Brain pericyte (primary cell): ENCODE data around the gene MPPED1.

Experiments
- DNase-seq: peaks from one replicate; pipeline ENCODE4 v3.0.0-alpha.2; 2012; ENCODE audit warnings: low read depth, low spot score

MPPED1 gene

DNA sequence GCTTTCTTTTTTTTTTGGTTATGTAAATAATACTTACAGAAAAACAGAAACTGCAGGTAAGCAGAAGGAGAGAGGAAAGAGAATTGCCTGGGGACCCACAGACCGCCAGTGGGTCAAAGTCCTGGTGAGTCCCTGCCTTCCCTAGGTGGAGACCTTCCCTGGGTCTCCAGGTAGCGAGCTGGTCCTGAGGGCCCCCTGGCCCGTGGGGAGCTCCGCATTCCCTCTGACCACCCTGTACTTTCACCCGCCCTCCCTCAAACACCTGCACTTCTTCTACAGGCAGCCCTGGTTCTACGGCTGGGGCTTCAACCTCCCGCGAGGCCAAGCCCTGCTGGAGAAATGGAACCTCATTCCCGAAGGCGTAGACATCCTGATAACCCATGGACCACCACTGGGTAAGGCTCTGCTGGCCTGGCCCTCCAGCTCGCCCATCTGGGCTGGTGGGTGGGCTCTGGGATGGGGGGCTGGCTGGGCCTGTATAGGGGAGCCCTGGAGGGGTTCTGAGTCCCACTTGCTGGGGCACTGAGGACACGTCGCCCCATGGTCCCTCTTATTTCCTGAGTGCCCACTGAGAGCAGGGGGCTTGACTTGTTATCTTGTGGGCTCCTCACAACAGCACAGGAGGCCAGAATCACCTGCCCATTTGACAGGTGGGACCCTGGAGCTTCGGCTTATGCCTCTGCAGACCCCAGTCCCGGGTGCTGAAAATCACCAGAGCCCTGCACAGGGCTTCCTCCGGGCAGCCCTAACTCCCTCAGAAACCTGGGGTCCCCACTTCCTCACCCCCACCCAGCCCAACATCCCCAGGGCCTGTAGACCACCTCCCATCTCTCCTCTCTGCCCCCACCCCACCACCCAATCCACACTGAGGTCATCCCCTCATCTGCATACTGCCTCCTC is 86.4 kb downstream of the MPPED1 start:
- no peak for DNase-seq

- DNase-seq: no peak
Observed at GRCh38 chr22:43498856-43499253, 87.0 kb downstream of the MPPED1 start.

DNA sequence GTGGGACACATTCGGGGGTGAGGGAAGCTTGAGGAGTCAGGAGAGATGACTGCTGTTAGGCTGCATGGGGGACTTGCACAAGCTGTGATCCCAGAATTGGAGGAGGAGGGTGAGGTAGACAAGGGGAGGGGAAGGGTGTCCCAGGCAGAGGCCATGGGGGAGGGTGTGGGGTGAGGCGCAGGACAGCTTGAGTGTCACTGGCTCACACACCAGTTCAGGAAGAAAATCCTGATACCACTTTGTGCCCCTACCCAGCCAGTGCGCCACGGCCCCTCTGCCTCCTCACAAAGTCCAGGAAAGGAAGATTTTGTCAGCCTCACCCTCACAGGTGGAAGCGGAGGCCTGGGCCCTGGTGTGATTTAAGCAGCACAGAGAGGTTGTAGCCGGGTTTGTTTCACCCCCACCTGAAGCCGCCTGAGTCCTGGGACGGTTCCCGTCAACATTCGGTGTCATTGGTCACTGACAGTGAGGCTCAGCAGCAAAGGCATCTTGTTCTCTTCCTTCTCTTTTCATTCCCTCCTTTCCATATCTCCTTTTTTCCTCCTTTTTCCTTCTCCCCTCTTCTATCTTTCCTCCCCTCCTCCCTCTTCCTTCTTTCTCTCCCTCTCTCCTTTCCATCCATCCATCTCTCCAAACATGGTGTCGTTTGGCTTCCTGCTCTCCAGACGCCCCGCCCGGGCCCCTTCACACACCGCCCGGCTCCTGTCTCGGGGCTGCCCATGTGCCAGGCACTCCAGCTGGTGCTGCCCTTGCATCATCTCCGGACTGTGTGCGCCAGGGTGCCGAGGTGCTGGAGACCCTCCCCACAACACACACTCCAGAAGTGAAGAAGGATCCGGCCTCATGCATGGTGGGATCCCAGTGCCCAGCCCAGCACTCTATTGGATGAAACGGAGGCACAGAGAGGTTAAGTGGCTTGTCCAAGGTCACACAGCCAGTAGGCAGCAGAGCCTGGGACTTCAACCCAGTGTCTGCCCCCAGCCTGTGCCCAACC is 89.3 kb downstream of the MPPED1 start:
- no peak for DNase-seq

- DNase-seq: no peak
Observed at GRCh38 chr22:43501878-43502277, 90.1 kb downstream of the MPPED1 start.

DNA sequence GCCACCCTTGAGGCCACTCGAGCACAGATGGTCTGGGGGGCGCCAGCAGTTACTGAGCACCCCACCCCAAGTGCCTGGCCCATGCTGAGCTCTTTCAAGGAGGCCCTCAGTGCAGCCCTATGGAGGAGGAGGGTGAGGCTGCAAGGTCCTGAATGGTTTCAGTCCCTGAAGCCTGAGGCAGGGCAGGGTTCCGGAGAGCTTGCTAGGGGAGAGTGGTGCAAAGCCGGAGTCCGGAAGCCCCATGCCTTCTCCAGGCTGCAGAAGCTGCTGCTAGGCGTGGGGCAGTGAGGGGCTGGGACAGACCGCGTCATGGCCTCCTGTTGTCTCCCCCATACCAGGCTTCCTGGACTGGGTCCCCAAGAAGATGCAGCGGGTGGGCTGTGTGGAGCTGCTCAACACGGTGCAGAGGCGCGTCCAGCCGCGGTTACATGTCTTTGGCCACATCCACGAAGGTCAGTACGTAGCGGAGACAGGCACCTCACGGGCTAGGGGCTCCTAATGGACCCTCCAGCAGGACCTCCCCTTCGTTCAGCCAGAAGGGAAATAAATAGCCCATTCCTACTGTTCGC is 90.6 kb downstream of the MPPED1 start:
- no peak for DNase-seq

DNA sequence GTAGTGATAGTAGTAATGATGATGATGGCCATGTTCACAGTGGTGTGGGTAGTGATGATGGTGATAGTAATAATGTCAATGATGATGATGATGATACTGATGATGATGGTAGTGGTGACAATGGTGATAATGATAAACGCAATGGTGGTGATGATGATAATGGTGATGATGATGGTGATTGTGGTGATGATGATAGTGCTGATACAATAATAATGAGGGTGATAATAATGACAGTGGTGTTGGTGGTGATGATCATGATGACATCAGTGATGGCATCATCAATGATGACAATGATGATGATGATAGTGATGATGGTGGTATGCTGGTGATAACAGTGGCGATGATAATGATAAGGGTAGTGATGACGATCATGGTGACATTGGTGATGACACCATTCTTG is 92.3 kb downstream of the MPPED1 start:
- no peak for DNase-seq

DNA sequence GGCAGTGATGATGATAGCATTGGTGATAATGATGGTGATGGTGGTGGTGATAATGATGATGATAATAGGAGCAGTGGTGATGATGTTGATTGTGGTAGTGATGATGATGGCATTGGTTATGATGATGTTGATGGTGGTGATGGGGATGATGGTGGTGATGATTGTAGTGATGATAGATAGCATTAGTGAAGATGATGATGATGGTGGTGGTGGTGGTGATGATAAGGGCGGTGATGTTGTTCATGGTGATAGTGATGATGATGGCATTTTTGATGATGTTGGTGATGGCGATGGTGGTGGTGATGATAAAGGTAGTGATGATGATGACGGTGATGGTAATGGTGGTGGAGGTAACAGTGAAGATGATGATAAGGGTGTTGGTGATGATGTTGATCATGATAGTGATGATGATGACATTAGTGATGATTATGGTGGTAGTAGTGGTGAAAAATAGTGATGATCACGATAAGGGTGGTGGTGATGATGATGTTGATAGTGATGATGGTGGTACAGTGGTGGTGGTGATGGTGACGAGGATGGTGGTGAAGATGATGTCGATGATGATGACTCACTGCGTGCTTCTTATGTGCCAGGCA is 93.0 kb downstream of the MPPED1 start:
- DNase-seq: no peak

GRCh38 chr22:43505423-43505822 is 93.6 kb downstream of the MPPED1 start:
- no peak for DNase-seq

- no peak for DNase-seq
Observed at GRCh38 chr22:43505896-43506295, 94.1 kb downstream of the MPPED1 start.

- no peak for DNase-seq
Observed at GRCh38 chr22:43506487-43506886, 94.7 kb downstream of the MPPED1 start.

- DNase-seq: no peak
Observed at GRCh38 chr22:43507235-43507634, 95.4 kb downstream of the MPPED1 start.

- no peak for DNase-seq
Observed at GRCh38 chr22:43508489-43508888, 96.7 kb downstream of the MPPED1 start.

- DNase-seq: no peak
Observed at GRCh38 chr22:43509337-43509736, 97.5 kb downstream of the MPPED1 start.

GRCh38 chr22:43510281-43511070 is 98.7 kb downstream of the MPPED1 start:
- no peak for DNase-seq

GRCh38 chr22:43511276-43511910 is 99.6 kb downstream of the MPPED1 start:
- DNase-seq: no peak

GRCh38 chr22:43512279-43512678 is 100.5 kb downstream of the MPPED1 start:
- DNase-seq: no peak

DNA sequence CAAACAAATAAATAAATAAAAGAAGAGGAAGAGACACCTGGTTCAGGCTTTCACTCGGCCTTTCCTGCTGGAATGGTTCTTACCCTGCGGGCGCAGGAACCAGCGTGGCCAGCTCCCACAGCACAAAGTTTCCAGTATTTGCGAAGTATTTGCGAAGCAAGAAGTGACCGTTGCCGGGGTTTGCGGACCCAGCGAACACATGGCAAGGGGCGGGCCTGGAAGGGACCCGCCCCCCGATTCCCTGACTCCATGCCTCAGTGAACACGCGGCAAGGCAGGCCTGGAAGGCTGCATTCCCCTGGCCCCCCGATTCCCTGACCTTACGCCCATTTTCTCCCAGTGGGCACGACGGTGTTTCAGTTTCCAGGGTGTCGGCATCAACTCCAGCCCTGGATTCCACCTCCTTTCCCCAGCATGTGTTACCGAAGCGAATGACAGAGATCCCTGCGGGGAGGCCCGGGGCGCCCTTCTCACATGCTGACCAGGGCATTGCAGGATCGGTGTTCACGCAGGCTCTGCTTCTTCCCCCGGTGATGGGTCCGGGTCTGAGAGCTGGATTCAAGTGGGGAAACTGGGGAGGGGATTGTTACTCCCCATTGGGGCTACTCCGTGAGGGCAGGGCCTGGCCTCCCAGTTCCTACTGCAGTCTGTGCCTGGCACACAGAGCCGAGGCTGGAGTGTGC is 102.8 kb downstream of the MPPED1 start:
- no peak for DNase-seq

GRCh38 chr22:43515411-43515810 is 103.6 kb downstream of the MPPED1 start:
- no peak for DNase-seq

DNA sequence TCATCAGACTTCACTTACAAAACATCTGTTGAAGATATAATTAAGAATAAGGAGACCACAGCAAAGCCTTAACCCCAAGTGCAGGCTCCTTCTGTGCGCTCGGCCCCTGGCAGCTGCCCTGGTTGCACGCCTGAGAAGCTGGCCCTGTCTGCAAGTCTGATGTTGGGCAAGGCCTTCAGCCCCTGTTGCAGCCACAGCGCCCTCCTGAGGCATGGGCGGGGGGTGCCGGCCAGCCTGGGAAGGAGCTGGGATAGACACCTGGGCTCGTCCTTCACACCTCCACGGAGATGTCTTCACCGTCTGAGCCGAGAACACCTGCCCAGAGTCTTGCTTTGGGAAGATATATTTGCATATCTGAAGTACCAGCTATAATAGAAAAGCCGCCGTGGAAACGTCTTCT is 104.1 kb downstream of the MPPED1 start:
- no peak for DNase-seq

DNA sequence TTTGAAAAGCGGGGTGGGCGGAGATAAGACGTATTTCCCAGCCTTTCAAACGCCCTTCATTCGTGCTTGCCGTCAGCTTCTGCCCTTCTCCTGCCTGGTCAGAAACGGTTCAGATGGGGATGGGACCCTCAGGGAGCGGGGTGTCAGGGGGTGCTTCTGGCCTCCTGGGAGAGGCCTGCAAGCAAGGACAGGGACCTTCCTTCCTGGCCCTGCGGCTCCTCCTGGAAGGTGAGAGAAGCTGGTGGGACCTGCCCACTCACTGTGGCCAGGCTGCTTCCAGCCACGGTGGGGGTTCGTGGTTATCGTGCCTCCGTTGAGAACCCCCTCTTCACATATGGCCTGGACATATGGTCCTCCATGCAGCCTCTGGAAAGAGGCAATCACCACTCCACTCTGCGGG is 104.6 kb downstream of the MPPED1 start:
- no peak for DNase-seq
